ENCODE measurements around the gene FN1.

Gene FN1

GRCh38 chr2:215382480-215382879, 53.4 kb downstream of the FN1 start:
- Histone ChIP-seq H3K36me3 (ENCODE audit: insufficient read depth, low read length) (no peaks in the 10 kb centered on the region), H4K20me1 (ENCODE audit: insufficient read depth, low read length, poor library complexity, severe bottlenecking) (no peaks in the 10 kb centered on the region), H3K9ac (ENCODE audit: low read depth, low read length, poor library complexity, severe bottlenecking) (no peak overlapping the region), H3F3A (ENCODE audit: low read depth) (no peaks in the 10 kb centered on the region), H3K9me2 (replicated peaks; ENCODE audit: low read depth, low read length) (no peaks in the 10 kb centered on the region), H3K4me1 (ENCODE audit: insufficient read depth, low read length, poor library complexity, severe bottlenecking) (no peaks in the 10 kb centered on the region), H3K4me2 (ENCODE audit: low read depth, low read length, poor library complexity, severe bottlenecking) (no peak overlapping the region), H3K9me3 (ENCODE audit: insufficient read depth, low read depth, low read length) (no peaks in the 10 kb centered on the region), H3K79me2 (ENCODE audit: insufficient read depth, low read length) (no peaks in the 10 kb centered on the region), H3K4me3 (ENCODE audit: low read length, poor library complexity, severe bottlenecking) (no peak overlapping the region), H2AFZ (ENCODE audit: low read length) (no peak overlapping the region), H3K27me3 (ENCODE audit: insufficient read depth, low read length, poor library complexity, severe bottlenecking) (no peaks in the 10 kb centered on the region)
- TF ChIP-seq EZH2phosphoT487 (IDR thresholded peaks at IDR 0.05; ENCODE audit: borderline replicate concordance) (no peak), CTCF (conservative IDR thresholded peaks at IDR 0.05; ENCODE audit: low read length) (no peak)

- Histone ChIP-seq H3K9me3 (ENCODE audit: insufficient read depth, low read depth, low read length) (no peaks in the 10 kb centered on the region), H3K4me2 (ENCODE audit: low read depth, low read length, poor library complexity, severe bottlenecking) (no peak overlapping the region), H3K4me1 (ENCODE audit: insufficient read depth, low read length, poor library complexity, severe bottlenecking) (no peaks in the 10 kb centered on the region), H3K4me3 (ENCODE audit: low read length, poor library complexity, severe bottlenecking) (no peak overlapping the region), H3K9ac (ENCODE audit: low read depth, low read length, poor library complexity, severe bottlenecking) (no peak overlapping the region), H3K27me3 (ENCODE audit: insufficient read depth, low read length, poor library complexity, severe bottlenecking) (no peaks in the 10 kb centered on the region), H3K9me2 (replicated peaks; ENCODE audit: low read depth, low read length) (no peaks in the 10 kb centered on the region), H2AFZ (ENCODE audit: low read length) (no peak overlapping the region), H3F3A (ENCODE audit: low read depth) (no peaks in the 10 kb centered on the region), H4K20me1 (ENCODE audit: insufficient read depth, low read length, poor library complexity, severe bottlenecking) (no peaks in the 10 kb centered on the region), H3K36me3 (ENCODE audit: insufficient read depth, low read length) (no peaks in the 10 kb centered on the region), H3K79me2 (ENCODE audit: insufficient read depth, low read length) (no peaks in the 10 kb centered on the region)
- TF ChIP-seq EZH2phosphoT487 (IDR thresholded peaks at IDR 0.05; ENCODE audit: borderline replicate concordance) (no peak), CTCF (conservative IDR thresholded peaks at IDR 0.05; ENCODE audit: low read length) (no peak)
Observed at GRCh38 chr2:215382011-215382410, 53.9 kb downstream of the FN1 start.

DNA sequence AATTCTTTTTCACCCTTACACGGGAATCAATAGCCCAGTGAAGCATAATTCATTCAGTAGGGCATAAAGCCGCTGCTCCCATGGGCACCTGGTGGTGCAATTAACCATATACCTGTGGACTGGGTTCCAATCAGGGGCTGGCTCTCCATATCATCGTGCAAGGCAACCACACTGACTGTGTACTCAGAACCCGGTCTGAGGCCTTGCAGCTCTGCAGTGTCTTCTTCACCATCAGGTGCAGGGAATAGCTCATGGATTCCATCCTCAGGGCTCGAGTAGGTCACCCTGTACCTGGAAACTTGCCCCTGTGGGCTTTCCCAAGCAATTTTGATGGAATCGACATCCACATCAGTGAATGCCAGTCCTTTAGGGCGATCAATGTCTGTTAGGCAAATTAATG, 55.2 kb downstream of the FN1 start:
- no peaks in the 10 kb centered on the region for H4K20me1 ChIP-seq (ENCODE audit: insufficient read depth, low read length, poor library complexity, severe bottlenecking)
- no peaks in the 10 kb centered on the region for H3K9me3 ChIP-seq (ENCODE audit: insufficient read depth, low read depth, low read length)
- H3K79me2 ChIP-seq (ENCODE audit: insufficient read depth, low read length): no peaks in the 10 kb centered on the region
- no peaks in the 10 kb centered on the region for H3K4me1 ChIP-seq (ENCODE audit: insufficient read depth, low read length, poor library complexity, severe bottlenecking)
- no peaks in the 10 kb centered on the region for H3K27me3 ChIP-seq (ENCODE audit: insufficient read depth, low read length, poor library complexity, severe bottlenecking)
- H3K9ac ChIP-seq (ENCODE audit: low read depth, low read length, poor library complexity, severe bottlenecking): no peak overlapping the region
- no peaks in the 10 kb centered on the region for H3K36me3 ChIP-seq (ENCODE audit: insufficient read depth, low read length)
- H2AFZ ChIP-seq (ENCODE audit: low read length): no peak overlapping the region
- no peaks in the 10 kb centered on the region for H3K9me2 ChIP-seq (replicated peaks; ENCODE audit: low read depth, low read length)
- H3K4me2 ChIP-seq (ENCODE audit: low read depth, low read length, poor library complexity, severe bottlenecking): no peak overlapping the region
- H3K4me3 ChIP-seq (ENCODE audit: low read length, poor library complexity, severe bottlenecking): no peak overlapping the region
- H3F3A ChIP-seq (ENCODE audit: low read depth): no peaks in the 10 kb centered on the region
- TF ChIP-seq EZH2phosphoT487 (IDR thresholded peaks at IDR 0.05; ENCODE audit: borderline replicate concordance): no peak
- no peak for TF ChIP-seq CTCF (conservative IDR thresholded peaks at IDR 0.05; ENCODE audit: low read length)
